ENCODE measurements around the gene KCNH5.
A peak's percentile ranks its signal among the peaks of the same experiment; 100 is the strongest.

Gene KCNH5

DNA sequence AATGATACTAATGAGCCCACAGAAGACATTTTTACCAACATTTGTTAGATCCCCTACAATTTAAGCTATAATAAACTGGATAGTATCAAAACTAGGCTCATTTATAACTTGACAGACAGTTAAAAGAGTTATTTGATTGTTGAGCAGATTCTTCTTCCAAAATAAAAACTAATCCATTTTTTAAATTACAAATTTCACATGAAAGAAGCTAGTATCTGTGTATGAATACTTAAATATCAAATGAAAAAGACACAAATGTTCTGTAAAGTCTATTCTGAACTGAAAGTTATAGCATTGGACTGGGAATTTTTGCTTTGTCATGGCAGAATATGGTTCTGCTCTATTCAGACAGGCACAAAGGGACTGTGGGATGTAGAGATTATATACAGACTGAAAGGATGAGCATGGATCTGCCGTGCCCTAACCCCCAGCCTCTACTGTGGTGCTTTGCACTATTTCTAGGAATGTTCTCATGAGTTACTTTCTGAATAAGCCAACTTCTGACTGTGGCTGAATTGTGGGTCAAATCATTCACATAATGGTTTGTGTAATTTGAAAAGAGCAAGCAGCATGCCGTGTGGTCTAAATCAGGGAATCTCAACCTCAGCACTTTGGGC, 352.7 kb downstream of the KCNH5 start:
- TF ChIP-seq, protein P1, sequence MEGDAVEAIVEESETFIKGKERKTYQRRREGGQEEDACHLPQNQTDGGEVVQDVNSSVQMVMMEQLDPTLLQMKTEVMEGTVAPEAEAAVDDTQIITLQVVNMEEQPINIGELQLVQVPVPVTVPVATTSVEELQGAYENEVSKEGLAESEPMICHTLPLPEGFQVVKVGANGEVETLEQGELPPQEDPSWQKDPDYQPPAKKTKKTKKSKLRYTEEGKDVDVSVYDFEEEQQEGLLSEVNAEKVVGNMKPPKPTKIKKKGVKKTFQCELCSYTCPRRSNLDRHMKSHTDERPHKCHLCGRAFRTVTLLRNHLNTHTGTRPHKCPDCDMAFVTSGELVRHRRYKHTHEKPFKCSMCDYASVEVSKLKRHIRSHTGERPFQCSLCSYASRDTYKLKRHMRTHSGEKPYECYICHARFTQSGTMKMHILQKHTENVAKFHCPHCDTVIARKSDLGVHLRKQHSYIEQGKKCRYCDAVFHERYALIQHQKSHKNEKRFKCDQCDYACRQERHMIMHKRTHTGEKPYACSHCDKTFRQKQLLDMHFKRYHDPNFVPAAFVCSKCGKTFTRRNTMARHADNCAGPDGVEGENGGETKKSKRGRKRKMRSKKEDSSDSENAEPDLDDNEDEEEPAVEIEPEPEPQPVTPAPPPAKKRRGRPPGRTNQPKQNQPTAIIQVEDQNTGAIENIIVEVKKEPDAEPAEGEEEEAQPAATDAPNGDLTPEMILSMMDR (IDR thresholded peaks at IDR 0.05; ENCODE audit: low read depth, low read length): no peak
- DNase-seq (ENCODE audit: extremely low read depth, low read depth): no peak

DNA sequence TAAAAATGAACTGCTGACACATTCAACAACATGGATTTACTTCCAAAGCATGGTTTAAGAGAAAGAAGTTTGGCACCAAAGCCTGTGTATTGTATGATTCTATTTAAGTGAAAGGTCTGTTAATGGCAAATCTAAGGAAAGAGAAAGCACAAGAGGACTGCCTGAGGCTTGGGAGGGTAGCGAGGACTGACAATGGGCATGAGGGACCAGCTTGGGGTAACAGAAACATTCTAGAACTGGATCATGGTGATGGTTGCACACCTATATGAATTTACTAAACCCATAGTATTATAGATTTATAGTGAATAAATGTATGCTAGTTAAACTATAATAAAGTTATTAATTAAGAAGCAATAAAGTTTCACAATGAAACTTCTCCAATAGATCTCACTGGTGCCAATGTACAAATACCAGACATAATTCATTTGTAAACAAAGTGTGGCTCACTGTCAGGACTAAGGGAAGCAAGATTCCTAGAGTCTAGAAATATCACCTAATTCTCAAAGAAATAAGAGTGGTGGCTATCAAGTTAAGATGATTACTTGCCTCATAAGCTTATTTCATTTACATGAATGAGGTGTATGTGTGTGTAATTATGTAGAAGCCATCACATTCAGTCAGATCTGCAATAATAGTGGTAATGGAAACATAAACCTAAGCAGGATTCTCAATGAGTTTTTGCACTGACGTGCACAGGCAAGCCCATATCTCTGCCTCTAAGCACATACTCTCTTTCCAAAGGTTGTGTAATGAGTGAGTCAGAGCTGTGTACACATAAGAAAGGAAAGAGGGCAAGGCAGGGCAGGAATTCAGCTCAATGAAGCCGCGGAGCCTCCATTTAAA, 353.4 kb downstream of the KCNH5 start:
- TF ChIP-seq, protein P1 (IDR thresholded peaks at IDR 0.05; ENCODE audit: low read depth, low read length): no peak
- DNase-seq (ENCODE audit: extremely low read depth, low read depth): peak; percentile 10

DNA sequence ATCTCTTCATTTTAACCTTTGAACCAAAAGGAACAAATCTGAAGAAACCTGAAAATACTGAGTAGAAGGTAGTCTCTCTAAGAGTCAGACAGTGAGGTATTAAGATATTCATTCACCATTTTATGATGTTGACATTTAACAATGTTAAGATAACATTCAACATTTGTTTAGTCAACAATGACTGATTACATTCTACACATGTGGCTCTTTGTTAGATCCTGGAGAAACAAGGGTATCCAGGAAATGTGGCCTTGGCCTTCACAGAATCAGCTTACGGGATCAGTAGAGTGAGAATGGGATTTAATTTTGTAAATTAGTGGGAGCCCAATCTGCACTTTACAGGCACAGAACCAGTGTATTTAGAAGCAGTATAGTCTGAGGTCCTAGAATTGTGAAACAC, 355.5 kb downstream of the KCNH5 start:
- TF ChIP-seq, protein P1 (IDR thresholded peaks at IDR 0.05; ENCODE audit: low read depth, low read length): no peak
- no peak for DNase-seq (ENCODE audit: extremely low read depth, low read depth)

DNA sequence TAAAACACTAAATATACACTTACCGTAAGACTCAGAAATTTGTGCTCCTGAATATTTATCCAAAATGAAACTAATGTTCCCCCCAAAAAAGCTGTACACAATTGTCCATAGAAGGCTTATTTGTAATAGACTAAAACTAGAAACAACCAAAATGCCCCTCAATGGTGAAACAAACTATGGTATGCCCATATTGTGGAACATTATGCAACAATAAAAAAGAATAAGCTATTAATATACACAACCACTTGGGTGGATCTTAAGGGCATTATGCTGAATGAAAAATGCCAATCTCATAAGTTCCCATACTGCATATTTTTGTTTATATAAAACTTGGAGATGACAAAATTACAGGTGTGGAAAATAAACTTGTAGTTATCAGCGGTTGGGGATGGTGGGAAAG, 357.4 kb downstream of the KCNH5 start:
- TF ChIP-seq, protein P1 (IDR thresholded peaks at IDR 0.05; ENCODE audit: low read depth, low read length): no peak
- DNase-seq (ENCODE audit: extremely low read depth, low read depth): no peak

DNA sequence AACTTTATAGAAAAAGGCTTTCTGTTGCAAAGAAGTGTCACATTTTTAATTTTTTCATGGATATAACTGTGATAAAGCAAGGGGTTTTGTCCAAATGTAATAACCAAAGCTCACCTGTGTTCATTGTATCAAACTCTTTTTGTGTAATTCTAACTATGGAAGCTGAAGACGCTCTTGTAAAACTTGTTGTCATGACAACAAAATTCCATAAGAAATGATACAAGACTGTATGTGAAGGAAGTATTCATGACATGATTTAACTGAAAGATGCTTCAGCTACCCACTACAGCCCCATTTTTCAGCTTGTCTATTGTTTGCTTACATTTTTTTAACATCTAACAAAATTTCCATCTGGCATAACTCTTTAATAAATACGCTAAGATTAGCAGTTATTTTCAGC, 360.9 kb downstream of the KCNH5 start:
- TF ChIP-seq, protein P1 (IDR thresholded peaks at IDR 0.05; ENCODE audit: low read depth, low read length): no peak
- DNase-seq (ENCODE audit: extremely low read depth, low read depth): no peak

DNA sequence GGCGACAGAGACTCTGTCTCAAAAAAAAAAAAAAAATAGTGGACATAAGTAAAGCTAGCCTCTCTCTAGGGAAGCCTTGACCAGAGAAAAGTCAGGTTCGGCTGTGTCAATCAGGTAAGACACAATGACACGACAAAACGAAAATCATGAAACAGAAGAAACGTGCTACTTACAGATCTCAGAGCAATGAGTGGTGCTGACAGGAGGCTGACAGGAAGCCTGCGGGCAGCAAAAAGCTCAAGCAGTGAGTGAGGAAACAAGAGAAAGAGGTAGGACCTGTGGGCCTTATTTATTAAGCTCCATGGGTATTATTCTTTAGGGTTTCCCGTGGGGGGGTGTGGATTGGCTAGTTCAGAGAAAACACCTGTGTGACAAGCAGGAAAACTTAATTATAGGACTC, 363.1 kb downstream of the KCNH5 start:
- DNase-seq (ENCODE audit: extremely low read depth, low read depth): no peak
- TF ChIP-seq, protein P1 (IDR thresholded peaks at IDR 0.05; ENCODE audit: low read depth, low read length): no peak

DNA sequence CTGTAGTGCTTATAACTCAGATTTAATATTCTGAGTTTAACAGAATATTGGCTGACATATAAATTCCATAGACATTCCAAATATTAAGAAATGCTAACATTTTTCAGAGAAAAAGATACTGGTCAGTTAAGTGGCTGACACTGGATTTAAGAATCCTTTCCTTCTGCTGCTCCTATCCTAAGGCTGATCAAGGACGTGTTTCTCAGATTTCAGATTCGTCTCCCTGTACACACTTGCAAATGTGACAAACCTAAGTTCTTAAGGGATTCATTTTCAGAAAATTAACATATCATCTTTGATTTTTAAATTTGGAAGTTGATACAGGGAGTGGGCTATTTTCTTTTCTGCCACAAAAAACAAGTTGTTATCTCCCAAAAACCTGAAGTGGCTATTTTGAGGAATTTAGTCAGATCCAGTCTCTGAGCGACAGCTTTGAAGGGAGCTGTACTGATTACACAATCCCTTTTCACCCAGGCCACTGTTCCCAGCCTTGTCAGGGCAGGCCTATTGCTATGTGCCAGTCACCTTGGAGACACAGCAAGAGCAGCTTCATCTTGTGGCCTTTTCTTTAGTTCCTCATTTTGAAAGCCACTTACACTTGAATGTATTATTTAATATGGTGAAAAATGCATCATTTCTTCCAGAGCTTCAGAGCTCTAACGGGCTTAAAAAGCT, 370.6 kb downstream of the KCNH5 start:
- DNase-seq (ENCODE audit: extremely low read depth, low read depth): no peak

More for the DNA sequence above, 370.6 kb downstream of the KCNH5 start:
- TF ChIP-seq, protein P1 (IDR thresholded peaks at IDR 0.05; ENCODE audit: low read depth, low read length): no peak

Measured in AG09319 (cell line).